B cell (primary cell): ENCODE measurements around the gene FAM149B1. TPM values are rescaled to one million over a fixed set of nuclear protein-coding genes. Genes with fewer than 3 reads are reported as not detected.

ENCODE experiments used
- ATAC-seq: fragments of 200-7000 bp; cut with Tn5 transposase; one replicate; pipeline ENCODE4 v1.10.0; 2021; ENCODE audit warnings: low read depth, mild to moderate bottlenecking, moderate number of reproducible peaks, moderate library complexity
- CTCF ChIA-PET: fragments of 350-600 bp; sonication (Branson Sonifier 250); formaldehyde crosslinking; loops from one replicate; lab custom pipeline; 2021; ENCODE audit warnings: antibody characterized with exemption, inconsistent platforms; lab: Charles Lee
- POLR2A ChIA-PET: fragments of 350-600 bp; sonication (Branson Sonifier 250); formaldehyde crosslinking; loops from one replicate; lab custom pipeline; 2021; ENCODE audit warnings: antibody characterized with exemption; lab: Charles Lee
- DNase-seq: peaks from one replicate; pipeline ENCODE4 v3.0.0; 2013
- H2AFZ ChIP-seq: 2 replicates; pipeline ENCODE4 v1.6.1; 2012; ENCODE audit warnings: mild to moderate bottlenecking, low read depth, low read length; ENCODE audit not compliant: insufficient read depth, poor library complexity, severe bottlenecking
- H3K27ac ChIP-seq, 2 donors: 1 replicate in 1 of 2; 2 replicates in 1 of 2; pipeline ENCODE4 v1.5.1; 2012 to 2013; ENCODE audit warnings: low read length in 2 of 2, mild to moderate bottlenecking in 2 of 2, moderate library complexity in 1 of 2
- H3K27me3 ChIP-seq, 4 experiments: fragments of 200-600 bp in 1 of 4; sonication (generic) in 1 of 4; replicated peaks in 1 of 4; 1 replicate in 2 of 4; 2 replicates in 2 of 4; pipeline versions ENCODE4 v1.6.1 to v1.7.0; 2013 to 2016; ENCODE audit warnings: low read length in 3 of 4, mild to moderate bottlenecking in 2 of 4, mixed read lengths in 1 of 4, moderate library complexity in 1 of 4; ENCODE audit not compliant: insufficient read depth in 4 of 4, control insufficient read depth in 3 of 4; ENCODE audit errors: control extremely low read depth in 1 of 4
- H3K36me3 ChIP-seq, 2 experiments: replicated peaks in 1 of 2; 1 replicate in 1 of 2; 2 replicates in 1 of 2; pipeline versions ENCODE4 v1.6.1 to v1.7.1; 2013; ENCODE audit warnings: low read length in 1 of 2; ENCODE audit not compliant: insufficient read depth in 2 of 2, control insufficient read depth in 1 of 2; ENCODE audit errors: control extremely low read depth in 1 of 2, extremely low read depth in 1 of 2
- H3K4me1 ChIP-seq, 2 donors: fragments of 200-600 bp in 1 of 2; sonication (generic) in 1 of 2; 1 replicate in 1 of 2; 2 replicates in 1 of 2; pipeline versions ENCODE4 v1.5.1 to v1.6.1; 2013 to 2017; ENCODE audit warnings: low read length in 2 of 2; ENCODE audit not compliant: control insufficient read depth in 2 of 2, insufficient read depth in 2 of 2
- H3K4me2 ChIP-seq: replicated peaks from 2 replicates; pipeline ENCODE3; 2012; ENCODE audit warnings: mild to moderate bottlenecking, low read depth, low read length; ENCODE audit not compliant: poor library complexity, severe bottlenecking
- H3K4me3 ChIP-seq, 5 experiments: fragments of 200-600 bp in 1 of 5; sonication (generic) in 1 of 5; 1 replicate in 3 of 5; 2 replicates in 2 of 5; pipeline versions ENCODE4 v1.5.1 to v1.7.0; 2011 to 2016; ENCODE audit warnings: low read length in 4 of 5, mild to moderate bottlenecking in 4 of 5, low read depth in 2 of 5, control low read depth in 1 of 5, moderate library complexity in 1 of 5; ENCODE audit not compliant: insufficient read depth in 1 of 5; ENCODE audit errors: control extremely low read depth in 1 of 5, extremely low read depth in 1 of 5
- H3K79me2 ChIP-seq: fragments of 200-600 bp; sonication (generic); one replicate; pipeline ENCODE4 v1.6.0; 2016; ENCODE audit warnings: low read length; ENCODE audit not compliant: control insufficient read depth, insufficient read depth
- H3K9ac ChIP-seq: fragments of 200-600 bp; sonication (generic); 2 replicates; pipeline ENCODE4 v1.6.1; 2017; ENCODE audit warnings: mild to moderate bottlenecking, low read length, moderate library complexity
- H3K9me3 ChIP-seq, 3 donors: one replicate each; pipeline versions ENCODE4 v1.6.1 to v1.7.1; 2013; ENCODE audit warnings: low read length in 2 of 3; ENCODE audit not compliant: control insufficient read depth in 2 of 3, insufficient read depth in 1 of 3; ENCODE audit errors: control extremely low read depth in 1 of 3
- H4K20me1 ChIP-seq: 2 replicates; pipeline ENCODE4 v1.6.0; 2012; ENCODE audit warnings: mild to moderate bottlenecking, low read length; ENCODE audit not compliant: insufficient read depth, control insufficient read depth, poor library complexity, severe bottlenecking
- H3K27ac Mint-ChIP-seq: one replicate; pipeline ENCODE4 v1.8.0; 2021; ENCODE audit warnings: mixed read lengths
- H3K27me3 Mint-ChIP-seq: one replicate; pipeline ENCODE4 v1.8.0; 2021; ENCODE audit warnings: mixed read lengths
- H3K4me1 Mint-ChIP-seq: one replicate; pipeline ENCODE4 v1.8.0; 2021; ENCODE audit warnings: mixed read lengths
- H3K4me3 Mint-ChIP-seq: one replicate; pipeline ENCODE4 v1.8.0; 2021; ENCODE audit warnings: mixed read lengths
- H3K9me3 Mint-ChIP-seq: one replicate; pipeline ENCODE4 v1.8.0; 2022; ENCODE audit warnings: mixed read lengths; ENCODE audit not compliant: insufficient read depth
- CTCF ChIP-seq: fragments of 200-600 bp; IDR thresholded peaks from one replicate; pipeline ENCODE4 v1.8.0; 2022; ENCODE audit warnings: antibody characterized with exemption, mild to moderate bottlenecking
- EZH2 ChIP-seq: IDR thresholded peaks from 2 replicates; pipeline ENCODE4 v1.6.1; 2012; ENCODE audit warnings: borderline replicate concordance, low read depth, mild to moderate bottlenecking, moderate library complexity, low read length; ENCODE audit not compliant: insufficient read depth, poor library complexity, severe bottlenecking
- WGBS: methylation state at CpG from one replicate; pipeline ENCODE4 v1.1.5; 2013; ENCODE audit warnings: missing lambda C conversion rate; ENCODE audit not compliant: insufficient coverage; 5-methylcytosine and 5-hydroxymethylcytosine counted together
- intact Hi-C: fragments of 100-400 bp; cut with micrococcal nuclease; formaldehyde crosslinking; loops from one replicate; pipeline ENCODE4 v1.10.0; 2022
- polyA plus RNA-seq: library from polyadenylated mRNA; depleted of rRNA; stranded (reverse); fragments of >200 nt; gene quantifications from 2 replicates; pipeline ENCODE4 v1.2.3, GENCODE V29; 2012
- small RNA-seq: library from RNA; depleted of rRNA; stranded (forward); fragments of <200 nt; gene quantifications from one replicate; pipeline ENCODE3, GENCODE V24; 2012; ENCODE audit warnings: low replicate concordance, low read depth; ENCODE audit not compliant: insufficient read length
- total RNA-seq, 2 donors: library from RNA; stranded (reverse); fragments of 120-200 nt in 1 of 2; gene quantifications; 1 replicate in 1 of 2; 2 replicates in 1 of 2; pipeline versions ENCODE4 v1.2.3 to v1.2.4, GENCODE V29; 2013 to 2022

The FAM149B1 gene
- total and polyA plus RNA-seq, 2 donors (not counting 1 experiment from before 2014, with no cell fraction given): 22.5 to 24.3 TPM

GRCh38 chr10:73289958-73290357 is 122.0 kb downstream of the FAM149B1 start:
- DNase-seq (no peak), ATAC-seq (no peak)
- Histone ChIP-seq H3K4me1 (no peaks in the 10 kb centered on the region), H3K9me3 (peaks cover 0 to 7% (median 2%) of the 10 kb centered on the region in 3 donors), H3K9ac (no peak overlapping the region), H3K27ac (no peak overlapping the region), H3K4me3 (no peak overlapping the region), H4K20me1 (no peaks in the 10 kb centered on the region), H3K36me3 (no peaks in the 10 kb centered on the region), H3K79me2 (no peaks in the 10 kb centered on the region), H3K4me2 (no peak overlapping the region), H3K27me3 (no peaks in the 10 kb centered on the region), H2AFZ (no peak overlapping the region)
- CTCF ChIA-PET: no interaction called here
- POLR2A ChIA-PET: no interaction called here
- Mint-ChIP-seq H3K9me3 (no peaks in the 10 kb centered on the region), H3K4me3 (no peak overlapping the region), H3K4me1 (no peaks in the 10 kb centered on the region), H3K27ac (no peak overlapping the region), H3K27me3 (no peaks in the 10 kb centered on the region)
- TF ChIP-seq EZH2: no peak
- no peak for TF ChIP-seq CTCF
- WGBS: no CpG with 5 or more reads among the region's 1 CpG
- intact Hi-C loops: no loop called here

GRCh38 chr10:73293461-73293860 is 125.5 kb downstream of the FAM149B1 start:
- POLR2A ChIA-PET: no interaction called here

More at GRCh38 chr10:73293461-73293860, 125.5 kb downstream of the FAM149B1 start:
- Histone ChIP-seq H3K4me1 (no peaks in the 10 kb centered on the region), H3K9ac (no peak overlapping the region), H3K36me3 (no peaks in the 10 kb centered on the region), H3K4me2 (no peak overlapping the region), H4K20me1 (no peaks in the 10 kb centered on the region), H3K4me3 (no peak overlapping the region), H2AFZ (no peak overlapping the region), H3K9me3 (peaks cover 0 to 7% (median 1%) of the 10 kb centered on the region in 3 donors), H3K27ac (no peak overlapping the region), H3K79me2 (no peaks in the 10 kb centered on the region), H3K27me3 (no peaks in the 10 kb centered on the region)
- intact Hi-C loops: no loop called here
- H3K4me1 Mint-ChIP-seq: no peaks in the 10 kb centered on the region
- CTCF ChIA-PET: no interaction called here
- H3K27ac Mint-ChIP-seq: no peak overlapping the region
- no peak for DNase-seq
- TF ChIP-seq CTCF: no peak
- TF ChIP-seq EZH2: no peak
- H3K4me3 Mint-ChIP-seq: no peak overlapping the region
- no CpG with 5 or more reads among the region's 3 CpGs for WGBS
- no peak for ATAC-seq
- peaks cover 6% of the 10 kb centered on the region for H3K27me3 Mint-ChIP-seq
- H3K9me3 Mint-ChIP-seq: no peaks in the 10 kb centered on the region

Small RNA genes within 50 kb of the gene (small RNA-seq; reads per million reads assigned to genes)
- gene RF00019 (not detected), gene RNU6-833P (not detected), gene SNORA11F (555 reads per million, percentile 98 among the genes with 10 or more reads in this experiment)

Other genes starting within 250 kb of the FAM149B1 start
- gene PLA2G12B, start 213.3 kb upstream of the FAM149B1 start, total RNA-seq: not detected in 2 replicates
- gene PLA2G12B, start 213.3 kb upstream of the FAM149B1 start, polyA plus RNA-seq: not detected in 2 replicates
- gene P4HA1, start 71.3 kb upstream of the FAM149B1 start, total RNA-seq: 19.0 and 21.8 TPM in 2 replicates
- gene P4HA1, start 71.3 kb upstream of the FAM149B1 start, polyA plus RNA-seq: 12.8 and 24.0 TPM in 2 replicates
- 4.5 TPM in 2 replicates for gene NUDT13, start 57.7 kb upstream of the FAM149B1 start, total RNA-seq
- 2.5 and 3.4 TPM in 2 replicates for gene NUDT13, start 57.7 kb upstream of the FAM149B1 start, polyA plus RNA-seq
- 37.1 and 38.8 TPM in 2 replicates for gene ECD, start 111 bp upstream of the FAM149B1 start, total RNA-seq
- 15.7 and 20.8 TPM in 2 replicates for gene ECD, start 111 bp upstream of the FAM149B1 start, polyA plus RNA-seq
- 25.6 and 28.2 TPM in 2 replicates for gene DNAJC9, start 79.1 kb downstream of the FAM149B1 start, total RNA-seq
- gene DNAJC9, start 79.1 kb downstream of the FAM149B1 start, polyA plus RNA-seq: 11.8 and 15.8 TPM in 2 replicates
- 47.9 and 49.6 TPM in 2 replicates for gene MRPS16, start 84.5 kb downstream of the FAM149B1 start, total RNA-seq
- gene MRPS16, start 84.5 kb downstream of the FAM149B1 start, polyA plus RNA-seq: 22.5 and 27.7 TPM in 2 replicates
- 2.9 and 3.6 TPM in 2 replicates for gene CFAP70, start 190.7 kb downstream of the FAM149B1 start, total RNA-seq
- gene CFAP70, start 190.7 kb downstream of the FAM149B1 start, polyA plus RNA-seq: 1.6 and 2.5 TPM in 2 replicates
- 86.7 and 90.0 TPM in 2 replicates for gene ANXA7, start 245.9 kb downstream of the FAM149B1 start, total RNA-seq
- 39.7 and 43.4 TPM in 2 replicates for gene ANXA7, start 245.9 kb downstream of the FAM149B1 start, polyA plus RNA-seq